22Rv1 (cell line): ENCODE measurements around the gene APBB2.

Experiments used
- H3K27ac ChIP-seq: fragments of 450-650 bp; 2 replicates; pipeline ENCODE4 v1.5.1; 2017
- CTCF ChIP-seq: fragments of 450-650 bp; IDR thresholded peaks from 2 replicates; pipeline ENCODE4 v1.5.1; 2017; ENCODE audit warnings: mild to moderate bottlenecking
- ZFX ChIP-seq: fragments of 450-650 bp; IDR thresholded peaks from 2 replicates; pipeline ENCODE4 v1.6.1; 2017; ENCODE audit warnings: antibody characterized with exemption, borderline replicate concordance

APBB2 gene

DNA sequence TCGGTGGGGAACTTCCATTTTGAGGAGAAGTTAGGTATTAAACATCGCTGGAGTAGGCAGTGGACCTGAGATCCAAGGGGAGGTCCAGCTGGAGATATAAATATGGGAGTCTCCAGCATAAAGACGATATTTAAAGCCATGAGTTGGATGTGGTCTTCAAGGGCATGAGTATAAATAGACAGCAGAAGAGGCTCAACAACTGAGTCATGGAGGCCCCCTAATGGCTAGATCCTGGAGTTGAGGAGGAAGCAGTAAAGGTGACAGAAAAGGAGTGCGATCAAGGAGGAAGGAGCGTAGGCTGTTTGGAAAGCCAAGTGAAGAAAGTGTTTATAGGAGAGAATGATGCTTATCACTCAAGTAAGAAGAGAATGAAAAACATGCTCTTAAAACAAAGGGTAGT, 18.1 kb upstream of the APBB2 start:
- TF ChIP-seq ZFX (no peak), CTCF (no peak)
- no peak overlapping the region for H3K27ac ChIP-seq

- no peak overlapping the region for H3K27ac ChIP-seq
- no peak for TF ChIP-seq ZFX
- no peak for TF ChIP-seq CTCF
Measured at GRCh38 chr4:41227902-41228301, 13.6 kb upstream of the APBB2 start.

DNA sequence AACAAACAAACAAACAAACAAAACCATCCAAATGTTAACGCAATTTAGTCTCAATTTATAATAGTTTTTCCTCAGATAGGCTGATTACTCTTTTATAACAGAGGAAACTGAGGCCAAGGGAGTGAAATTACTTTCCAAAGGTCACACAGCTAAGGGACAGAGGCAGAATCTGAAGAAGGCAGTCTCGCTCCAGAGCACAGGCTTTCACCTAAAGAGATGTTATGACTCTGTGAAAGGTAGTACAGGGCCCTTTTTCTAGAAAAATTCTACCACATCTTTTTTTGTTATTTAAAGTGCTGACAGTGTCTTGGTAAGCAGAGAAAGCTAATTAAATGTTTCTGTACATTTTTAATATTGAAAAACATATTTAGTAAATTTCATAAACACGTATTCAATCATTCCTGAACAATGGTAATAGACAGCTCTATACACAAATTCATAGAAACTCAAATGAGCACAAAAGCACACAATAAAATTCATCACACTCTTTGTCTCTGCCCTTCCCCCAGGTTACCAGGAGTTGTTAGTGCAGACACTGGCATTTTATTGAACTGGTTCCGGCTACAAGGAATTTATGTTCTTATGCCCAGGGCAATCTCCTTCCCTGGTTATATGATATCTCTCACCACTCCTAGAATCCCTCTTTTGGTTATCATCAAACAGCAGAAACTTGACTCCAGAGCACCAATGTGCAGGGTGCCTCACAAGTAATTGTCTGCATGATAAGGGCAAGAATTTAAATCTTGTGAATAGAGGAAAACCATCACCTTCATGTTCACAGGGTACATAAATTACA, 7.7 kb upstream of the APBB2 start:
- H3K27ac ChIP-seq = peak overlapping the region; percentile 28; the same call in 1 of the 2 replicates
- TF ChIP-seq ZFX = no peak

- H3K27ac ChIP-seq = no peak overlapping the region
- no peak for TF ChIP-seq CTCF
- TF ChIP-seq ZFX = no peak
Measured at GRCh38 chr4:41219421-41219950, 5.1 kb upstream of the APBB2 start.

GRCh38 chr4:41218703-41219102, 4.4 kb upstream of the APBB2 start:
- no peak overlapping the region for H3K27ac ChIP-seq
- no peak for TF ChIP-seq CTCF
- no peak for TF ChIP-seq ZFX

- peak overlapping the region; percentile 85 for H3K27ac ChIP-seq
- TF ChIP-seq ZFX = no peak
- TF ChIP-seq CTCF = no peak
Measured at GRCh38 chr4:41217374-41217773, 3.0 kb upstream of the APBB2 start.

DNA sequence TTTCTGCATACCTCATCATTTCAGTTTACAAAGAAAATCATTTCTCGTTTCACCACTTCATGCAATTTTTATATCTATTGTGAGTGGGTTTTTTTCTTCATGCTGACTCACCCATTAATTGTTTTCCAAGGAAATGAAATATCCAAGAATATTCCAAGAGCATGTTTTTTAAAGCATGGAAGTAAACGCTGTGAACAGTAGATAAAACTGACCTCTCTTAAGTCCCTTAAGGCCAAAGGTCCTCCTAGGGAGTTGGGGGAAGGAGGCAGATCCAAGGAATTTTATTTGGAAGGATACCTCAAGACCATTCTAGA, 2.6 kb upstream of the APBB2 start:
- no peak for TF ChIP-seq CTCF
- TF ChIP-seq ZFX = no peak
- H3K27ac ChIP-seq = peak overlapping the region; percentile 85
